Measurements from ENCODE around the gene CFAP210. TPM values are rescaled to one million over a fixed set of nuclear protein-coding genes. Genes with fewer than 3 reads are reported as not detected.
A peak's percentile ranks its signal among the peaks of the same experiment; 100 is the strongest.
"Not testable (repeated sequence)": the region's sequence is repeated elsewhere in the genome, so short reads cannot be mapped to it uniquely, and the experiment has no call there.

CFAP210 gene
- polyA plus RNA-seq, 2 of the 4 experiments (the other 2 are of a cell fraction), result 0.31 to 0.35 TPM

DNA sequence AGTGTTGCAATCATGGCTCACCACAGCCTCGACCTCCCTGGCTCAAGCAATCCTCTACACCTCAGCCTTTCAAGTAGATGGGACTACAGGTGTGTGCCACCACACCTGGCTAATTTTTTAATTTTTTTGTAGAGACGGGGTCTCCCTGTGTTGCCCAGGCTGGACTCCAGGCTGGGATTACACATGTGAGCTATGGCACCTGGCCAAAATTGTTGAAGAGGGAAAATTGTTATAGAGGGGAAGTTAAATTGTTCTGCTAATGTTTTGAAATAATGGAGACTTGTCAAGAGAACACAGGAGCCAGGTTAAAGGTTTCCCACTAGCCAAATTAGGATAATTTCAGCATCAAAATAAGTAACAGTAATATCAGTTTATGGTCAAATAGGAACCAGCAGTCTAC lies 84.9 kb downstream of the CFAP210 start:
- no peak for TF ChIP-seq JUNB (IDR thresholded peaks at IDR 0.05)
- TF ChIP-seq RAD21 (conservative IDR thresholded peaks at IDR 0.05 in 1 of 2, IDR thresholded peaks at IDR 0.05 in 1 of 2), result no peak
- no peak for TF ChIP-seq NPAS2 (CRISPR knock-in tag; IDR thresholded peaks at IDR 0.05; ENCODE audit: borderline replicate concordance)
- TF ChIP-seq HES2 (IDR thresholded peaks at IDR 0.05), result no peak
- no peak for TF ChIP-seq CHD4 (IDR thresholded peaks at IDR 0.05; ENCODE audit: borderline replicate concordance)
- no peak for TF ChIP-seq RFX5 (IDR thresholded peaks at IDR 0.05)
- TF ChIP-seq RCOR1 (IDR thresholded peaks at IDR 0.05; ENCODE audit: low read depth, low read length), result no peak
- TF ChIP-seq MAZ (IDR thresholded peaks at IDR 0.05; ENCODE audit: borderline replicate concordance, low read depth, low read length), result no peak
- no peak for TF ChIP-seq TP53 (CRISPR knock-in tag; IDR thresholded peaks at IDR 0.05)
- ATAC-seq, result no peak

GRCh38 chr2:169599568-169599967 lies 94.6 kb downstream of the CFAP210 start:
- H3K4me1 ChIP-seq, result no peaks in the 10 kb centered on the region
- ATAC-seq (no peak), FAIRE-seq (no peak), DNase-seq (ENCODE audit: low read depth in 1 of 2, low spot score in 1 of 2) (no peak)
- ChIA-PET POLR2A (interaction anchor here (1.0 kb wide), 1 partner anchor 13 kb away, joined by 5 read pairs; no protein-coding TSS in a partner anchor), CTCF (no interaction called here)
- H3K4me2 ChIP-seq, result no peak overlapping the region
- no peaks in the 10 kb centered on the region for H3K9me3 ChIP-seq
- H3K27ac ChIP-seq, result no peak overlapping the region
- TF ChIP-seq ESRRA (IDR thresholded peaks at IDR 0.05; ENCODE audit: borderline replicate concordance, low read length), result no peak
- TF ChIP-seq JUN (IDR thresholded peaks at IDR 0.05), result no peak
- TF ChIP-seq PHF8 (IDR thresholded peaks at IDR 0.05; ENCODE audit: borderline replicate concordance, low read depth), result no peak
- TF ChIP-seq CEBPB (IDR thresholded peaks at IDR 0.05), result no peak
- no peak for TF ChIP-seq HDAC2 (IDR thresholded peaks at IDR 0.05)
- H3K4me3 ChIP-seq, result no peak overlapping the region

More for the DNA sequence above, 84.9 kb downstream of the CFAP210 start:
- 82% methylated on average over 2 of the region's 2 CpGs for WGBS (ENCODE audit: missing lambda C conversion rate)
- Histone ChIP-seq H3K9me3 (no peaks in the 10 kb centered on the region), H3K27ac (no peak overlapping the region), H3K4me3 (no peak overlapping the region), H3K4me1 (no peaks in the 10 kb centered on the region), H3K4me2 (no peak overlapping the region)
- no peak for DNase-seq (ENCODE audit: low read depth in 1 of 2, low spot score in 1 of 2)
- ChIA-PET POLR2A (no interaction called here), CTCF (no interaction called here)
- no peak for FAIRE-seq

DNA sequence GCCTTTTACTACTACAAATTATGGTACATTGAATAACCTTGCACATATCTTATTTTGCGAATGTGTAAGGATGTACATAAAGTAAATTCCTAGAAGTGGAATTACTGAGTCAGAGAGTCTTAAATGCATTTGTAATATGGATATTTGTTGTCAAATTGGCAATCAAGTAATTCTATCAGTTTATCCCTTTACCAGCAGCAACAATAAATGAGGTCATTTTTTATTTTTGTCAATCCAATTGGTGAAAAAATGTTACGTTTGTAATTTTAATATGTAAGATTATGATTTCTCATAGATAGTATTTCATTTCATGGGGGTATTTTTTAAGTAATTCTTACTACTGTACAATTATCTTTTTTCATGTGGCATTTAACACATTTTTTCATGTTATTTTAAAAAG lies 95.2 kb downstream of the CFAP210 start:
- H3K27ac ChIP-seq, result no peak overlapping the region
- no peaks in the 10 kb centered on the region for H3K9me3 ChIP-seq
- 90% methylated on average over 2 of the region's 2 CpGs for WGBS (ENCODE audit: missing lambda C conversion rate)
- ATAC-seq, result no peak
- no peaks in the 10 kb centered on the region for H3K4me1 ChIP-seq
- ChIA-PET POLR2A (no interaction called here), CTCF (no interaction called here)
- FAIRE-seq, result peak; percentile 13
- no peak for DNase-seq (ENCODE audit: low read depth in 1 of 2, low spot score in 1 of 2)
- TF ChIP-seq, protein P1, sequence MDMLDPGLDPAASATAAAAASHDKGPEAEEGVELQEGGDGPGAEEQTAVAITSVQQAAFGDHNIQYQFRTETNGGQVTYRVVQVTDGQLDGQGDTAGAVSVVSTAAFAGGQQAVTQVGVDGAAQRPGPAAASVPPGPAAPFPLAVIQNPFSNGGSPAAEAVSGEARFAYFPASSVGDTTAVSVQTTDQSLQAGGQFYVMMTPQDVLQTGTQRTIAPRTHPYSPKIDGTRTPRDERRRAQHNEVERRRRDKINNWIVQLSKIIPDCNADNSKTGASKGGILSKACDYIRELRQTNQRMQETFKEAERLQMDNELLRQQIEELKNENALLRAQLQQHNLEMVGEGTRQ (IDR thresholded peaks at IDR 0.05), result no peak
- TF ChIP-seq, protein P2, sequence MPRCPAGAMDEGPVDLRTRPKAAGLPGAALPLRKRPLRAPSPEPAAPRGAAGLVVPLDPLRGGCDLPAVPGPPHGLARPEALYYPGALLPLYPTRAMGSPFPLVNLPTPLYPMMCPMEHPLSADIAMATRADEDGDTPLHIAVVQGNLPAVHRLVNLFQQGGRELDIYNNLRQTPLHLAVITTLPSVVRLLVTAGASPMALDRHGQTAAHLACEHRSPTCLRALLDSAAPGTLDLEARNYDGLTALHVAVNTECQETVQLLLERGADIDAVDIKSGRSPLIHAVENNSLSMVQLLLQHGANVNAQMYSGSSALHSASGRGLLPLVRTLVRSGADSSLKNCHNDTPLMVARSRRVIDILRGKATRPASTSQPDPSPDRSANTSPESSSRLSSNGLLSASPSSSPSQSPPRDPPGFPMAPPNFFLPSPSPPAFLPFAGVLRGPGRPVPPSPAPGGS (IDR thresholded peaks at IDR 0.05), result no peak
- TF ChIP-seq, protein P3, sequence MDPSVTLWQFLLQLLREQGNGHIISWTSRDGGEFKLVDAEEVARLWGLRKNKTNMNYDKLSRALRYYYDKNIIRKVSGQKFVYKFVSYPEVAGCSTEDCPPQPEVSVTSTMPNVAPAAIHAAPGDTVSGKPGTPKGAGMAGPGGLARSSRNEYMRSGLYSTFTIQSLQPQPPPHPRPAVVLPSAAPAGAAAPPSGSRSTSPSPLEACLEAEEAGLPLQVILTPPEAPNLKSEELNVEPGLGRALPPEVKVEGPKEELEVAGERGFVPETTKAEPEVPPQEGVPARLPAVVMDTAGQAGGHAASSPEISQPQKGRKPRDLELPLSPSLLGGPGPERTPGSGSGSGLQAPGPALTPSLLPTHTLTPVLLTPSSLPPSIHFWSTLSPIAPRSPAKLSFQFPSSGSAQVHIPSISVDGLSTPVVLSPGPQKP (IDR thresholded peaks at IDR 0.05; ENCODE audit: low read depth, low read length), result no peak
- TF ChIP-seq E2F6 (IDR thresholded peaks at IDR 0.05; ENCODE audit: borderline replicate concordance, low read depth) (no peak), TP53 (CRISPR knock-in tag; IDR thresholded peaks at IDR 0.05) (no peak), ZC3H11A (IDR thresholded peaks at IDR 0.05) (no peak), EHMT2 (IDR thresholded peaks at IDR 0.05; ENCODE audit: low read depth) (no peak), RFX5 (IDR thresholded peaks at IDR 0.05) (no peak), NR3C1 (IDR thresholded peaks at IDR 0.05) (no peak), SMC3 (IDR thresholded peaks at IDR 0.05) (no peak), RAD21 (conservative IDR thresholded peaks at IDR 0.05 in 1 of 2, IDR thresholded peaks at IDR 0.05 in 1 of 2) (no peak)
- TF ChIP-seq, protein P4, sequence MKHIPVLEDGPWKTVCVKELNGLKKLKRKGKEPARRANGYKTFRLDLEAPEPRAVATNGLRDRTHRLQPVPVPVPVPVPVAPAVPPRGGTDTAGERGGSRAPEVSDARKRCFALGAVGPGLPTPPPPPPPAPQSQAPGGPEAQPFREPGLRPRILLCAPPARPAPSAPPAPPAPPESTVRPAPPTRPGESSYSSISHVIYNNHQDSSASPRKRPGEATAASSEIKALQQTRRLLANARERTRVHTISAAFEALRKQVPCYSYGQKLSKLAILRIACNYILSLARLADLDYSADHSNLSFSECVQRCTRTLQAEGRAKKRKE (CRISPR knock-in tag; IDR thresholded peaks at IDR 0.05; ENCODE audit: low read depth), result no peak
- TF ChIP-seq, protein P5, sequence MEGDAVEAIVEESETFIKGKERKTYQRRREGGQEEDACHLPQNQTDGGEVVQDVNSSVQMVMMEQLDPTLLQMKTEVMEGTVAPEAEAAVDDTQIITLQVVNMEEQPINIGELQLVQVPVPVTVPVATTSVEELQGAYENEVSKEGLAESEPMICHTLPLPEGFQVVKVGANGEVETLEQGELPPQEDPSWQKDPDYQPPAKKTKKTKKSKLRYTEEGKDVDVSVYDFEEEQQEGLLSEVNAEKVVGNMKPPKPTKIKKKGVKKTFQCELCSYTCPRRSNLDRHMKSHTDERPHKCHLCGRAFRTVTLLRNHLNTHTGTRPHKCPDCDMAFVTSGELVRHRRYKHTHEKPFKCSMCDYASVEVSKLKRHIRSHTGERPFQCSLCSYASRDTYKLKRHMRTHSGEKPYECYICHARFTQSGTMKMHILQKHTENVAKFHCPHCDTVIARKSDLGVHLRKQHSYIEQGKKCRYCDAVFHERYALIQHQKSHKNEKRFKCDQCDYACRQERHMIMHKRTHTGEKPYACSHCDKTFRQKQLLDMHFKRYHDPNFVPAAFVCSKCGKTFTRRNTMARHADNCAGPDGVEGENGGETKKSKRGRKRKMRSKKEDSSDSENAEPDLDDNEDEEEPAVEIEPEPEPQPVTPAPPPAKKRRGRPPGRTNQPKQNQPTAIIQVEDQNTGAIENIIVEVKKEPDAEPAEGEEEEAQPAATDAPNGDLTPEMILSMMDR (IDR thresholded peaks at IDR 0.05), result no peak
- H3K4me3 ChIP-seq, result no peak overlapping the region
- H3K4me2 ChIP-seq, result no peak overlapping the region

DNA sequence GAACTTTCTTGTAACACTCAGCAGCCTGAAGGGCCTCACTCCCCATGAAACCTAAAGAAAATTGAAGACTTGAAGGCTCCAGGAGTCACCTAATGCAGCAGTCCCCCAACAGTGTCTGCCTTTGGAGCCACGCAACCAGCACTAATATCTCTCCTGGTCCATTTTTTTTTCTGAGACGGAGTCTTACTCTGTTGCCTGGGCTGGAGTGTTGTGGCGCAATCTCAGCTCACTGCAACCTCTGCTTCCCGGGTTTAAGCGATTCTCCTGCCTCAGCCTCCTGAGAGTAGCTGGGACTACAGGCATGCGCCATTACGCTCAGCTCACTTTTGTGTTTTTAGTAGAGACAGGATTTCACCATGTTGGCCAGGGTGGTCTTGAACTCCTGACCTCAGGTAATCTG lies 97.7 kb downstream of the CFAP210 start:
- ATAC-seq; POLR2A ChIA-PET; H3K4me3 ChIP-seq; H3K9me3 ChIP-seq; CTCF ChIA-PET; H3K4me1 ChIP-seq; FAIRE-seq; H3K4me2 ChIP-seq; H3K27ac ChIP-seq; DNase-seq (ENCODE audit: low read depth in 1 of 2, low spot score in 1 of 2): not testable (repeated sequence)
- 81% methylated on average over 7 of the region's 7 CpGs for WGBS (ENCODE audit: missing lambda C conversion rate)
